ENCODE data around the gene TARBP2.

GRCh38 chr12:53523131-53523530, 22.0 kb downstream of the TARBP2 start:
- TF ChIP-seq CTCF (IDR thresholded peaks at IDR 0.05): no peak
- TF ChIP-seq POLR2A (IDR thresholded peaks at IDR 0.05): no peak

Measured in body of pancreas (tissue), 4 donors.